Measurements from ENCODE around the gene C1orf21. TPM values are rescaled to one million over a fixed set of nuclear protein-coding genes. Genes with fewer than 3 reads are reported as not detected.

C1orf21 gene
- total and polyA plus RNA-seq, 2 of the 4 experiments (the other 2 are of a cell fraction), result 6.4 to 9.9 TPM

GRCh38 chr1:184552446-184552845 is 165.6 kb downstream of the C1orf21 start:
- H4K91ac ChIP-seq (ENCODE audit: insufficient read depth, low read depth, low read length), result no peak overlapping the region
- no peak for DNase-seq
- H3K27ac ChIP-seq (ENCODE audit: insufficient read depth, low read length), result no peak overlapping the region
- no peak overlapping the region for H4K5ac ChIP-seq (ENCODE audit: low read depth, low read length)
- H3K36me3 ChIP-seq (ENCODE audit: control insufficient read depth, insufficient read depth, low read length), result no peaks in the 10 kb centered on the region
- no peaks in the 10 kb centered on the region for H4K20me1 ChIP-seq (ENCODE audit: insufficient read depth, low read length)
- intact Hi-C loops (cut with micrococcal nuclease) (no loop called here), dilution Hi-C loops (cut with HindIII; ENCODE audit: low sequenced_read_pairs, unreplicated experiment) (no loop called here), in situ Hi-C loops (cut with MboI; ENCODE audit: low sequenced_read_pairs) (loop anchor here (25.0 kb wide), 1 partner anchor 465 kb away; no protein-coding TSS in a partner anchor)
- H3K9ac ChIP-seq (ENCODE audit: low read depth, low read length), result no peak overlapping the region
- no peak overlapping the region for H2AK9ac ChIP-seq (replicated peaks; ENCODE audit: low read depth, low read length, poor library complexity)
- H3K4me1 ChIP-seq (ENCODE audit: control insufficient read depth, insufficient read depth, low read length), result peaks cover 2% of the 10 kb centered on the region; the same call in 1 of the 2 replicates
- ChIA-PET CTCF (no interaction called here), POLR2A (ENCODE audit: unreplicated experiment) (no interaction called here)
- H2BK20ac ChIP-seq (ENCODE audit: low read depth, low read length), result no peak overlapping the region
- no peak overlapping the region for H2BK15ac ChIP-seq (ENCODE audit: low read depth, low read length)
- no TSS peak for BruUV-seq (replicated peaks)
- H3K14ac ChIP-seq (replicated peaks; ENCODE audit: low read depth, low read length), result no peak overlapping the region
- no peak overlapping the region for H2AFZ ChIP-seq (replicated peaks; ENCODE audit: low read length, poor library complexity)
- H3K23ac ChIP-seq (ENCODE audit: low read depth, low read length), result no peak overlapping the region
- no peak overlapping the region for H3K4ac ChIP-seq (ENCODE audit: low read depth, low read length)
- no peak overlapping the region for H3K4me2 ChIP-seq (ENCODE audit: low read depth, low read length)
- H4K8ac ChIP-seq (ENCODE audit: low read depth in 2 of 2, low read length in 2 of 2), result no peak overlapping the region
- no peak overlapping the region for H2BK5ac ChIP-seq (ENCODE audit: low read depth, low read length, poor library complexity, severe bottlenecking)
- no peaks in the 10 kb centered on the region for H3K79me1 ChIP-seq (ENCODE audit: low read depth in 1 of 2, low read length in 2 of 2)
- no peaks in the 10 kb centered on the region for H3K27me3 ChIP-seq (ENCODE audit: control insufficient read depth, insufficient read depth, low read length)
- no peak overlapping the region for H3K56ac ChIP-seq (ENCODE audit: extremely low read depth, insufficient read depth, low read length)
- TF ChIP-seq CHD1 (IDR thresholded peaks at IDR 0.05; ENCODE audit: low read depth, low read length) (no peak), FOS (IDR thresholded peaks at IDR 0.05; ENCODE audit: low read depth, low read length) (no peak), POLR2A (IDR thresholded peaks at IDR 0.05; ENCODE audit: low read depth, low read length) (no peak), MAFK (IDR thresholded peaks at IDR 0.05; ENCODE audit: low read depth, low read length) (no peak), ELK1 (IDR thresholded peaks at IDR 0.05; ENCODE audit: borderline replicate concordance, low read depth, low read length) (no peak), MXI1 (IDR thresholded peaks at IDR 0.05; ENCODE audit: borderline replicate concordance, low read depth, low read length) (no peak), RCOR1 (IDR thresholded peaks at IDR 0.05; ENCODE audit: insufficient replicate concordance, low read length) (no peak), MAZ (IDR thresholded peaks at IDR 0.05; ENCODE audit: borderline replicate concordance, low read depth, low read length) (no peak), SMC3 (IDR thresholded peaks at IDR 0.05; ENCODE audit: low read depth, low read length) (no peak), CTCF (conservative IDR thresholded peaks at IDR 0.05; ENCODE audit: low read depth, low read length) (no peak), CEBPB (IDR thresholded peaks at IDR 0.05; ENCODE audit: low read depth, low read length) (no peak), RFX5 (IDR thresholded peaks at IDR 0.05; ENCODE audit: low read depth, low read length) (no peak), NFE2L2 (IDR thresholded peaks at IDR 0.05; ENCODE audit: low read depth, low read length) (no peak)
- H3K9me3 ChIP-seq (ENCODE audit: control insufficient read depth, insufficient read depth, low read length), result no peaks in the 10 kb centered on the region
- no peaks in the 10 kb centered on the region; the same call in 1 of the 2 replicates for H3K9me1 ChIP-seq (ENCODE audit: insufficient read depth, low read length)
- H2AK5ac ChIP-seq (ENCODE audit: low read depth, low read length), result no peak overlapping the region
- no peak for ATAC-seq (ENCODE audit: low read depth)
- H3K4me3 ChIP-seq (ENCODE audit: insufficient read depth, low read depth, low read length), result no peak overlapping the region
- WGBS, 2 experiments (ENCODE audit: extremely low coverage in 2 of 2, insufficient read length in 1 of 2), result no CpG with 5 or more reads among the region's 1 CpG
- no peak overlapping the region for H2BK120ac ChIP-seq (ENCODE audit: low read depth, low read length)
- H3K18ac ChIP-seq (ENCODE audit: low read depth, low read length), result no peak overlapping the region
